B cell (primary cell): ENCODE data around the gene TMEM87A. TPM values are rescaled to one million over a fixed set of nuclear protein-coding genes. Genes with fewer than 3 reads are reported as not detected.

Experiments
- ATAC-seq: fragments of 200-7000 bp; cut with Tn5 transposase; one replicate; pipeline ENCODE4 v1.10.0; 2021; ENCODE audit warnings: low read depth, mild to moderate bottlenecking, moderate number of reproducible peaks, moderate library complexity
- CTCF ChIA-PET: fragments of 350-600 bp; sonication (Branson Sonifier 250); formaldehyde crosslinking; loops from one replicate; lab custom pipeline; 2021; ENCODE audit warnings: antibody characterized with exemption, inconsistent platforms; lab: Charles Lee
- POLR2A ChIA-PET: fragments of 350-600 bp; sonication (Branson Sonifier 250); formaldehyde crosslinking; loops from one replicate; lab custom pipeline; 2021; ENCODE audit warnings: antibody characterized with exemption; lab: Charles Lee
- DNase-seq: peaks from one replicate; pipeline ENCODE4 v3.0.0; 2013
- H2AFZ ChIP-seq: 2 replicates; pipeline ENCODE4 v1.6.1; 2012; ENCODE audit warnings: mild to moderate bottlenecking, low read depth, low read length; ENCODE audit not compliant: insufficient read depth, poor library complexity, severe bottlenecking
- H3K27ac ChIP-seq, 2 donors: 1 replicate in 1 of 2; 2 replicates in 1 of 2; pipeline ENCODE4 v1.5.1; 2012 to 2013; ENCODE audit warnings: low read length in 2 of 2, mild to moderate bottlenecking in 2 of 2, moderate library complexity in 1 of 2
- H3K27me3 ChIP-seq, 4 experiments: fragments of 200-600 bp in 1 of 4; sonication (generic) in 1 of 4; replicated peaks in 1 of 4; 1 replicate in 2 of 4; 2 replicates in 2 of 4; pipeline versions ENCODE4 v1.6.1 to v1.7.0; 2013 to 2016; ENCODE audit warnings: low read length in 3 of 4, mild to moderate bottlenecking in 2 of 4, mixed read lengths in 1 of 4, moderate library complexity in 1 of 4; ENCODE audit not compliant: insufficient read depth in 4 of 4, control insufficient read depth in 3 of 4; ENCODE audit errors: control extremely low read depth in 1 of 4
- H3K36me3 ChIP-seq, 2 experiments: replicated peaks in 1 of 2; 1 replicate in 1 of 2; 2 replicates in 1 of 2; pipeline versions ENCODE4 v1.6.1 to v1.7.1; 2013; ENCODE audit warnings: low read length in 1 of 2; ENCODE audit not compliant: insufficient read depth in 2 of 2, control insufficient read depth in 1 of 2; ENCODE audit errors: control extremely low read depth in 1 of 2, extremely low read depth in 1 of 2
- H3K4me1 ChIP-seq, 2 donors: fragments of 200-600 bp in 1 of 2; sonication (generic) in 1 of 2; 1 replicate in 1 of 2; 2 replicates in 1 of 2; pipeline versions ENCODE4 v1.5.1 to v1.6.1; 2013 to 2017; ENCODE audit warnings: low read length in 2 of 2; ENCODE audit not compliant: control insufficient read depth in 2 of 2, insufficient read depth in 2 of 2
- H3K4me2 ChIP-seq: replicated peaks from 2 replicates; pipeline ENCODE3; 2012; ENCODE audit warnings: mild to moderate bottlenecking, low read depth, low read length; ENCODE audit not compliant: poor library complexity, severe bottlenecking
- H3K4me3 ChIP-seq, 5 experiments: fragments of 200-600 bp in 1 of 5; sonication (generic) in 1 of 5; 1 replicate in 3 of 5; 2 replicates in 2 of 5; pipeline versions ENCODE4 v1.5.1 to v1.7.0; 2011 to 2016; ENCODE audit warnings: low read length in 4 of 5, mild to moderate bottlenecking in 4 of 5, low read depth in 2 of 5, control low read depth in 1 of 5, moderate library complexity in 1 of 5; ENCODE audit not compliant: insufficient read depth in 1 of 5; ENCODE audit errors: control extremely low read depth in 1 of 5, extremely low read depth in 1 of 5
- H3K79me2 ChIP-seq: fragments of 200-600 bp; sonication (generic); one replicate; pipeline ENCODE4 v1.6.0; 2016; ENCODE audit warnings: low read length; ENCODE audit not compliant: control insufficient read depth, insufficient read depth
- H3K9ac ChIP-seq: fragments of 200-600 bp; sonication (generic); 2 replicates; pipeline ENCODE4 v1.6.1; 2017; ENCODE audit warnings: mild to moderate bottlenecking, low read length, moderate library complexity
- H3K9me3 ChIP-seq, 3 donors: one replicate each; pipeline versions ENCODE4 v1.6.1 to v1.7.1; 2013; ENCODE audit warnings: low read length in 2 of 3; ENCODE audit not compliant: control insufficient read depth in 2 of 3, insufficient read depth in 1 of 3; ENCODE audit errors: control extremely low read depth in 1 of 3
- H4K20me1 ChIP-seq: 2 replicates; pipeline ENCODE4 v1.6.0; 2012; ENCODE audit warnings: mild to moderate bottlenecking, low read length; ENCODE audit not compliant: insufficient read depth, control insufficient read depth, poor library complexity, severe bottlenecking
- H3K27ac Mint-ChIP-seq: one replicate; pipeline ENCODE4 v1.8.0; 2021; ENCODE audit warnings: mixed read lengths
- H3K27me3 Mint-ChIP-seq: one replicate; pipeline ENCODE4 v1.8.0; 2021; ENCODE audit warnings: mixed read lengths
- H3K4me1 Mint-ChIP-seq: one replicate; pipeline ENCODE4 v1.8.0; 2021; ENCODE audit warnings: mixed read lengths
- H3K4me3 Mint-ChIP-seq: one replicate; pipeline ENCODE4 v1.8.0; 2021; ENCODE audit warnings: mixed read lengths
- H3K9me3 Mint-ChIP-seq: one replicate; pipeline ENCODE4 v1.8.0; 2022; ENCODE audit warnings: mixed read lengths; ENCODE audit not compliant: insufficient read depth
- CTCF ChIP-seq: fragments of 200-600 bp; IDR thresholded peaks from one replicate; pipeline ENCODE4 v1.8.0; 2022; ENCODE audit warnings: antibody characterized with exemption, mild to moderate bottlenecking
- EZH2 ChIP-seq: IDR thresholded peaks from 2 replicates; pipeline ENCODE4 v1.6.1; 2012; ENCODE audit warnings: borderline replicate concordance, low read depth, mild to moderate bottlenecking, moderate library complexity, low read length; ENCODE audit not compliant: insufficient read depth, poor library complexity, severe bottlenecking
- WGBS: methylation state at CpG from one replicate; pipeline ENCODE4 v1.1.5; 2013; ENCODE audit warnings: missing lambda C conversion rate; ENCODE audit not compliant: insufficient coverage; 5-methylcytosine and 5-hydroxymethylcytosine counted together
- intact Hi-C: fragments of 100-400 bp; cut with micrococcal nuclease; formaldehyde crosslinking; loops from one replicate; pipeline ENCODE4 v1.10.0; 2022
- polyA plus RNA-seq: library from polyadenylated mRNA; depleted of rRNA; stranded (reverse); fragments of >200 nt; gene quantifications from 2 replicates; pipeline ENCODE4 v1.2.3, GENCODE V29; 2012
- total RNA-seq, 2 donors: library from RNA; stranded (reverse); fragments of 120-200 nt in 1 of 2; gene quantifications; 1 replicate in 1 of 2; 2 replicates in 1 of 2; pipeline versions ENCODE4 v1.2.3 to v1.2.4, GENCODE V29; 2013 to 2022

The TMEM87A gene
- total and polyA plus RNA-seq, 2 donors (not counting 1 experiment from before 2014, with no cell fraction given): 14.5 to 61.5 TPM

- intact Hi-C loops: loop anchor here (1.0 kb wide), 3 partner anchors 11 to 283 kb away; partner anchors contain the start of gene ZNF106
- H3K9ac ChIP-seq: peak within 1 kb of the TSS; percentile 98
- H4K20me1 ChIP-seq: peaks cover 12% of the 10 kb centered on the region
- H3K9me3 Mint-ChIP-seq: no peaks in the 10 kb centered on the region
- peak within 1 kb of the TSS; percentile 85 for H3K4me3 Mint-ChIP-seq
- ChIA-PET CTCF (interaction anchor here (0.7 to 1.0 kb wide), 2 partner anchors 8 to 65 kb away, joined by 3 read pairs; partner anchors contain the start of genes GANC and TMEM87A), POLR2A (interaction anchor here (0.5 to 0.6 kb wide), 3 partner anchors 44 to 284 kb away, joined by 3 read pairs; no protein-coding TSS in a partner anchor)
- peaks cover 36% of the 10 kb centered on the region for H3K4me1 Mint-ChIP-seq
- peaks cover 20 to 22% of the 10 kb centered on the region in 2 donors for H3K4me1 ChIP-seq
- H3K27ac ChIP-seq: peak within 1 kb of the TSS; percentile 59 to 91
- peaks cover 52% of the 10 kb centered on the region for H3K79me2 ChIP-seq
- DNase-seq (peak; percentile 86), ATAC-seq (peak; percentile 97)
- H3K36me3 ChIP-seq: peaks cover 5 to 22% of the 10 kb centered on the region in 2 experiments
- no peak for TF ChIP-seq EZH2
- peak within 1 kb of the TSS; percentile 91 for H2AFZ ChIP-seq
- H3K4me2 ChIP-seq: peak within 1 kb of the TSS; percentile 93
- under 1% methylated on average over 34 of the region's 45 CpGs for WGBS
- no peaks in the 10 kb centered on the region for H3K9me3 ChIP-seq
- H3K4me3 ChIP-seq: peak within 1 kb of the TSS; percentile 83 to 97 (median 92)
- no peaks in the 10 kb centered on the region for H3K27me3 Mint-ChIP-seq
- peak within 1 kb of the TSS; percentile 91 for H3K27ac Mint-ChIP-seq
- no peaks in the 10 kb centered on the region for H3K27me3 ChIP-seq
Observed at GRCh38 chr15:42207674-42208579, 65.3 kb downstream of the TMEM87A start, which contains the start of gene VPS39. VPS39 (minus strand) TSS chr15:42208304; CDS start chr15:42208153, 151 bp downstream.

- peaks cover 66% of the 10 kb centered on the region for H3K79me2 ChIP-seq
- WGBS: 90% methylated on average over 2 of the region's 4 CpGs
- POLR2A ChIA-PET: no interaction called here
- no peak overlapping the region for H3K9ac ChIP-seq
- H3K27ac ChIP-seq: no peak overlapping the region
- Mint-ChIP-seq H3K27ac (no peak overlapping the region), H3K4me3 (peak overlapping the region; percentile 85), H3K27me3 (no peaks in the 10 kb centered on the region), H3K9me3 (no peaks in the 10 kb centered on the region), H3K4me1 (peaks cover 39% of the 10 kb centered on the region)
- H3K4me1 ChIP-seq: peaks cover 20 to 22% of the 10 kb centered on the region in 2 donors
- CTCF ChIA-PET: interaction anchor here (0.5 kb wide), 1 partner anchor 719 kb away, joined by 3 read pairs; no protein-coding TSS in a partner anchor
- peak overlapping the region; percentile 93 for H3K4me2 ChIP-seq
- intact Hi-C loops: no loop called here
- TF ChIP-seq EZH2 (no peak), CTCF (no peak)
- H2AFZ ChIP-seq: no peak overlapping the region
- no peaks in the 10 kb centered on the region for H3K9me3 ChIP-seq
- H3K4me3 ChIP-seq: no peak overlapping the region
- H3K36me3 ChIP-seq: peaks cover 4 to 14% of the 10 kb centered on the region in 2 experiments
- DNase-seq (no peak), ATAC-seq (no peak)
- H3K27me3 ChIP-seq: no peaks in the 10 kb centered on the region
- peaks cover 24% of the 10 kb centered on the region for H4K20me1 ChIP-seq
Observed at GRCh38 chr15:42206406-42206805, 66.8 kb downstream of the TMEM87A start.
